Measurements from ENCODE around the gene PKNOX2.

DNA sequence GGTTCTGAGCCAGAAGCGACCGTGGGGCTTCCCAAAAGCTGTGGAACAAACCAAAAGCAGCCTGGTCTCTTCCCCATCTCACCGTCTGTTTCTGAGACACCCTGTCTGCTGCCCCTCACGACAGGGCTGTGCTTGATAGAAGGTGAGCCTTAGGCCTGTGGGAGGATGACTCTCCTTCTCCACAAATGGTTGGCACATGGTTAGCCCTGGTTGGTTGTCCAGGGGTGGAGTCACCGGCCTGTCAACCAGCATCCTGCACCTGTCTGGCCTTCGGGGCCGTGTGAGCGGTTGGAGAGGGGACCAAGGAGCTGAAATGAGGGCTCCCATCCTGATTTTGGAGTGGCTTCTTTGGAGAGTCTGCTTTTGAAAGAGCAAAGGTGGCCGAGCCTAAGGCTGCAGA is 135.3 kb downstream of the PKNOX2 start:
- TF ChIP-seq, protein P1, sequence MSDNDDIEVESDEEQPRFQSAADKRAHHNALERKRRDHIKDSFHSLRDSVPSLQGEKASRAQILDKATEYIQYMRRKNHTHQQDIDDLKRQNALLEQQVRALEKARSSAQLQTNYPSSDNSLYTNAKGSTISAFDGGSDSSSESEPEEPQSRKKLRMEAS (IDR thresholded peaks at IDR 0.05), result no peak
- TF ChIP-seq RFX5 (IDR thresholded peaks at IDR 0.05) (no peak), CHD2 (IDR thresholded peaks at IDR 0.05; ENCODE audit: low read length, partially characterized antibody) (no peak), POLR2A (IDR thresholded peaks at IDR 0.05; ENCODE audit: low read length) (no peak), RAD21 (conservative IDR thresholded peaks at IDR 0.05 in 1 of 2, IDR thresholded peaks at IDR 0.05 in 1 of 2) (no peak), CHD4 (IDR thresholded peaks at IDR 0.05; ENCODE audit: borderline replicate concordance) (no peak), HDAC2 (IDR thresholded peaks at IDR 0.05) (no peak), HOXA7 (CRISPR knock-in tag; IDR thresholded peaks at IDR 0.05) (no peak), BHLHE40 (IDR thresholded peaks at IDR 0.05; ENCODE audit: low read depth, low read length) (no peak)
- TF ChIP-seq, protein P2, sequence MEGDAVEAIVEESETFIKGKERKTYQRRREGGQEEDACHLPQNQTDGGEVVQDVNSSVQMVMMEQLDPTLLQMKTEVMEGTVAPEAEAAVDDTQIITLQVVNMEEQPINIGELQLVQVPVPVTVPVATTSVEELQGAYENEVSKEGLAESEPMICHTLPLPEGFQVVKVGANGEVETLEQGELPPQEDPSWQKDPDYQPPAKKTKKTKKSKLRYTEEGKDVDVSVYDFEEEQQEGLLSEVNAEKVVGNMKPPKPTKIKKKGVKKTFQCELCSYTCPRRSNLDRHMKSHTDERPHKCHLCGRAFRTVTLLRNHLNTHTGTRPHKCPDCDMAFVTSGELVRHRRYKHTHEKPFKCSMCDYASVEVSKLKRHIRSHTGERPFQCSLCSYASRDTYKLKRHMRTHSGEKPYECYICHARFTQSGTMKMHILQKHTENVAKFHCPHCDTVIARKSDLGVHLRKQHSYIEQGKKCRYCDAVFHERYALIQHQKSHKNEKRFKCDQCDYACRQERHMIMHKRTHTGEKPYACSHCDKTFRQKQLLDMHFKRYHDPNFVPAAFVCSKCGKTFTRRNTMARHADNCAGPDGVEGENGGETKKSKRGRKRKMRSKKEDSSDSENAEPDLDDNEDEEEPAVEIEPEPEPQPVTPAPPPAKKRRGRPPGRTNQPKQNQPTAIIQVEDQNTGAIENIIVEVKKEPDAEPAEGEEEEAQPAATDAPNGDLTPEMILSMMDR (IDR thresholded peaks at IDR 0.05), result no peak

Measured in A549 (cell line).